ENCODE results near the gene CACNA1S.

The CACNA1S gene

GRCh38 chr1:201100169-201100930 lies 11.9 kb downstream of the CACNA1S start:
- Mint-ChIP-seq H3K27ac (no peak overlapping the region), H3K4me3 (no peak overlapping the region), H3K27me3 (peaks cover 3% of the 10 kb centered on the region), H3K4me1 (ENCODE audit: low read depth) (no peaks in the 10 kb centered on the region), H3K36me3 (ENCODE audit: low read depth) (no peaks in the 10 kb centered on the region), H3K9me3 (no peaks in the 10 kb centered on the region)
- intact Hi-C loops (cut with micrococcal nuclease): no loop called here

GRCh38 chr1:201098992-201099677 lies 13.1 kb downstream of the CACNA1S start:
- H3K36me3 Mint-ChIP-seq (ENCODE audit: low read depth): no peaks in the 10 kb centered on the region
- H3K27ac Mint-ChIP-seq: no peak overlapping the region
- H3K9me3 Mint-ChIP-seq: no peaks in the 10 kb centered on the region
- H3K4me1 Mint-ChIP-seq (ENCODE audit: low read depth): no peaks in the 10 kb centered on the region
- intact Hi-C loops (cut with micrococcal nuclease): no loop called here
- no peak overlapping the region for H3K4me3 Mint-ChIP-seq
- peaks cover 3% of the 10 kb centered on the region for H3K27me3 Mint-ChIP-seq

GRCh38 chr1:201096977-201097856 lies 15.0 kb downstream of the CACNA1S start:
- H3K9me3 Mint-ChIP-seq: no peaks in the 10 kb centered on the region
- H3K4me1 Mint-ChIP-seq (ENCODE audit: low read depth): no peaks in the 10 kb centered on the region
- H3K27me3 Mint-ChIP-seq: peaks cover 3% of the 10 kb centered on the region
- no peak overlapping the region for H3K4me3 Mint-ChIP-seq
- H3K27ac Mint-ChIP-seq: no peak overlapping the region
- H3K36me3 Mint-ChIP-seq (ENCODE audit: low read depth): no peaks in the 10 kb centered on the region
- intact Hi-C loops (cut with micrococcal nuclease): no loop called here

GRCh38 chr1:201096041-201096461 lies 16.2 kb downstream of the CACNA1S start:
- Mint-ChIP-seq H3K27me3 (peaks cover 3% of the 10 kb centered on the region), H3K27ac (no peak overlapping the region), H3K4me3 (no peak overlapping the region), H3K4me1 (ENCODE audit: low read depth) (no peaks in the 10 kb centered on the region), H3K9me3 (no peaks in the 10 kb centered on the region), H3K36me3 (ENCODE audit: low read depth) (no peaks in the 10 kb centered on the region)
- intact Hi-C loops (cut with micrococcal nuclease): no loop called here

- no peaks in the 10 kb centered on the region for H3K9me3 Mint-ChIP-seq
- H3K4me1 Mint-ChIP-seq (ENCODE audit: low read depth): no peaks in the 10 kb centered on the region
- no peaks in the 10 kb centered on the region for H3K36me3 Mint-ChIP-seq (ENCODE audit: low read depth)
- no peak overlapping the region for H3K27ac Mint-ChIP-seq
- H3K27me3 Mint-ChIP-seq: peaks cover 3% of the 10 kb centered on the region
- intact Hi-C loops (cut with micrococcal nuclease): no loop called here
- H3K4me3 Mint-ChIP-seq: no peak overlapping the region
Observed at GRCh38 chr1:201095581-201095980, 16.6 kb downstream of the CACNA1S start.

- Mint-ChIP-seq H3K27ac (no peak overlapping the region), H3K27me3 (peaks cover 3% of the 10 kb centered on the region), H3K4me1 (ENCODE audit: low read depth) (no peaks in the 10 kb centered on the region), H3K4me3 (no peak overlapping the region), H3K36me3 (ENCODE audit: low read depth) (no peaks in the 10 kb centered on the region), H3K9me3 (no peaks in the 10 kb centered on the region)
- intact Hi-C loops (cut with micrococcal nuclease): no loop called here
Observed at GRCh38 chr1:201094832-201095231, 17.4 kb downstream of the CACNA1S start.

GRCh38 chr1:201093962-201094361 lies 18.3 kb downstream of the CACNA1S start:
- intact Hi-C loops (cut with micrococcal nuclease): no loop called here
- Mint-ChIP-seq H3K9me3 (no peaks in the 10 kb centered on the region), H3K4me1 (ENCODE audit: low read depth) (no peaks in the 10 kb centered on the region), H3K4me3 (no peak overlapping the region), H3K27me3 (peaks cover 3% of the 10 kb centered on the region), H3K36me3 (ENCODE audit: low read depth) (no peaks in the 10 kb centered on the region), H3K27ac (no peak overlapping the region)

- intact Hi-C loops (cut with micrococcal nuclease): no loop called here
- no peaks in the 10 kb centered on the region for H3K9me3 Mint-ChIP-seq
- peaks cover 3% of the 10 kb centered on the region for H3K27me3 Mint-ChIP-seq
- no peak overlapping the region for H3K27ac Mint-ChIP-seq
- H3K36me3 Mint-ChIP-seq (ENCODE audit: low read depth): no peaks in the 10 kb centered on the region
- H3K4me3 Mint-ChIP-seq: no peak overlapping the region
- no peaks in the 10 kb centered on the region for H3K4me1 Mint-ChIP-seq (ENCODE audit: low read depth)
Observed at GRCh38 chr1:201093561-201093960, 18.7 kb downstream of the CACNA1S start.

GRCh38 chr1:201092738-201093137 lies 19.5 kb downstream of the CACNA1S start:
- intact Hi-C loops (cut with micrococcal nuclease): no loop called here
- no peak overlapping the region for H3K27ac Mint-ChIP-seq
- no peak overlapping the region for H3K4me3 Mint-ChIP-seq
- peaks cover 2% of the 10 kb centered on the region for H3K4me1 Mint-ChIP-seq (ENCODE audit: low read depth)
- peaks cover 7% of the 10 kb centered on the region for H3K27me3 Mint-ChIP-seq
- H3K36me3 Mint-ChIP-seq (ENCODE audit: low read depth): no peaks in the 10 kb centered on the region
- no peaks in the 10 kb centered on the region for H3K9me3 Mint-ChIP-seq

- Mint-ChIP-seq H3K9me3 (no peaks in the 10 kb centered on the region), H3K27ac (no peak overlapping the region), H3K4me1 (ENCODE audit: low read depth) (peaks cover 5% of the 10 kb centered on the region), H3K27me3 (peaks cover 9% of the 10 kb centered on the region), H3K4me3 (no peak overlapping the region), H3K36me3 (ENCODE audit: low read depth) (no peaks in the 10 kb centered on the region)
- intact Hi-C loops (cut with micrococcal nuclease): no loop called here
Observed at GRCh38 chr1:201091256-201091655, 21.0 kb downstream of the CACNA1S start.

GRCh38 chr1:201090541-201090940 lies 21.7 kb downstream of the CACNA1S start:
- H3K27ac Mint-ChIP-seq: no peak overlapping the region
- H3K9me3 Mint-ChIP-seq: no peaks in the 10 kb centered on the region
- peaks cover 11% of the 10 kb centered on the region for H3K27me3 Mint-ChIP-seq
- no peak overlapping the region for H3K4me3 Mint-ChIP-seq
- H3K4me1 Mint-ChIP-seq (ENCODE audit: low read depth): peaks cover 5% of the 10 kb centered on the region
- no peaks in the 10 kb centered on the region for H3K36me3 Mint-ChIP-seq (ENCODE audit: low read depth)
- intact Hi-C loops (cut with micrococcal nuclease): no loop called here

- Mint-ChIP-seq H3K9me3 (no peaks in the 10 kb centered on the region), H3K4me3 (no peak overlapping the region), H3K36me3 (ENCODE audit: low read depth) (no peaks in the 10 kb centered on the region), H3K27ac (no peak overlapping the region), H3K27me3 (peaks cover 15% of the 10 kb centered on the region), H3K4me1 (ENCODE audit: low read depth) (peaks cover 5% of the 10 kb centered on the region)
- intact Hi-C loops (cut with micrococcal nuclease): no loop called here
Observed at GRCh38 chr1:201089596-201089995, 22.6 kb downstream of the CACNA1S start.

GRCh38 chr1:201088901-201089525 lies 23.2 kb downstream of the CACNA1S start:
- Mint-ChIP-seq H3K36me3 (ENCODE audit: low read depth) (no peaks in the 10 kb centered on the region), H3K4me3 (no peak overlapping the region), H3K27me3 (peaks cover 16% of the 10 kb centered on the region), H3K27ac (no peak overlapping the region), H3K9me3 (no peaks in the 10 kb centered on the region), H3K4me1 (ENCODE audit: low read depth) (peaks cover 5% of the 10 kb centered on the region)
- intact Hi-C loops (cut with micrococcal nuclease): no loop called here
